Upper lobe of left lung (tissue), 6 donors: ENCODE results near the gene TUT7. TPM values are rescaled to one million over a fixed set of nuclear protein-coding genes. Genes with fewer than 3 reads are reported as not detected.
"Not testable (repeated sequence)": the region's sequence is repeated elsewhere in the genome, so short reads cannot be mapped to it uniquely, and the experiment has no call there.

Experiments used
- ATAC-seq, 2 donors: fragments of 200-7000 bp; cut with Tn5 transposase; one replicate each; pipeline ENCODE4 v1.9.1; 2022; ENCODE audit warnings: mild to moderate bottlenecking in 2 of 2, moderate library complexity in 2 of 2; ENCODE audit not compliant: low FRiP score in 2 of 2
- DNase-seq, 2 donors: peaks; one replicate each; pipeline ENCODE4 v3.0.0-alpha.2; 2019 to 2020
- H3K27ac ChIP-seq, 4 donors: fragments of 200-600 bp; sonication (generic); one replicate each; pipeline ENCODE4 v1.5.1; 2016 to 2019
- H3K27me3 ChIP-seq, 4 donors: fragments of 200-600 bp; sonication (generic); one replicate each; pipeline ENCODE4 v1.5.1; 2017 to 2019
- H3K36me3 ChIP-seq, 4 donors: fragments of 200-600 bp; sonication (generic); one replicate each; pipeline ENCODE4 v1.5.1; 2016 to 2019
- H3K4me1 ChIP-seq, 4 donors: fragments of 200-600 bp; sonication (generic); one replicate each; pipeline ENCODE4 v1.5.1; 2018 to 2019
- H3K4me3 ChIP-seq, 4 donors: fragments of 200-600 bp; sonication (generic); one replicate each; pipeline ENCODE4 v1.5.1; 2017 to 2019; ENCODE audit warnings: mild to moderate bottlenecking in 2 of 4, moderate library complexity in 1 of 4
- H3K9me3 ChIP-seq, 4 donors: fragments of 200-600 bp; sonication (generic); one replicate each; pipeline ENCODE4 v1.5.1; 2018 to 2019
- CTCF ChIP-seq, 6 experiments: fragments of 450-650 bp in 4 of 6; fragments of 200-600 bp in 2 of 6; sonication (generic) in 2 of 6; IDR thresholded peaks; one replicate each; pipeline ENCODE4 v1.5.1; 2016 to 2019; ENCODE audit warnings: antibody characterized with exemption in 6 of 6
- EP300 ChIP-seq, 4 donors: sonication (generic); formaldehyde crosslinking; IDR thresholded peaks; one replicate each; pipeline ENCODE4 v1.5.1; 2017; ENCODE audit warnings: antibody characterized with exemption in 4 of 4, control low read depth in 2 of 4
- POLR2A ChIP-seq, 4 donors: fragments of 450-650 bp; IDR thresholded peaks; one replicate each; pipeline ENCODE4 v1.5.1; 2016 to 2017; ENCODE audit warnings: antibody characterized with exemption in 4 of 4, mild to moderate bottlenecking in 2 of 4
- POLR2AphosphoS5 ChIP-seq, 2 donors: sonication (generic); formaldehyde crosslinking; IDR thresholded peaks; one replicate each; pipeline ENCODE4 v1.5.1; 2017; ENCODE audit warnings: antibody characterized with exemption in 2 of 2
- WGBS, 2 donors: methylation state at CpG; one replicate each; pipeline ENCODE4 v1.1.5; 2017 to 2018; 5-methylcytosine and 5-hydroxymethylcytosine counted together
- total RNA-seq, 6 donors: library from RNA; depleted of rRNA in 4 of 6; stranded (reverse); fragments of >200 nt in 4 of 6; gene quantifications; one replicate each; pipeline versions ENCODE4 v1.1.0 to v1.2.1, GENCODE V29; 2016 to 2021
- donor health status: DM: no; HTN: no; CAD: no; lungs with moderate emphysema.
- donor health status: DM: no; HTN: yes; CAD: no; lungs with severe emphysema.

The TUT7 gene
- total RNA-seq, 6 donors from 2014 or later, result 28.6 to 159 (median 47.3) TPM

GRCh38 chr9:86303316-86303975 lies 50.8 kb downstream of the TUT7 start:
- peaks cover 30 to 100% (median 92%) of the 10 kb centered on the region in 4 donors for H3K36me3 ChIP-seq

GRCh38 chr9:86301686-86302085 lies 52.5 kb downstream of the TUT7 start:
- no peak for ATAC-seq
- H3K4me1 ChIP-seq, result no peaks in the 10 kb centered on the region
- TF ChIP-seq POLR2AphosphoS5 (IDR thresholded peaks at IDR 0.05), result no peak
- TF ChIP-seq EP300 (IDR thresholded peaks at IDR 0.05), result no peak
- no peak for TF ChIP-seq CTCF (IDR thresholded peaks at IDR 0.05)
- no peak for TF ChIP-seq POLR2A (IDR thresholded peaks at IDR 0.05)
- H3K27me3 ChIP-seq, result no peaks in the 10 kb centered on the region
- DNase-seq, result no peak
- H3K9me3 ChIP-seq, result no peaks in the 10 kb centered on the region
- H3K27ac ChIP-seq, result no peak overlapping the region
- H3K36me3 ChIP-seq, result peaks cover 30 to 100% (median 89%) of the 10 kb centered on the region in 4 donors
- H3K4me3 ChIP-seq, result no peak overlapping the region
- WGBS, 2 donors, result 68 to 92% methylated on average over 1 of the region's 1 CpG

More at GRCh38 chr9:86303316-86303975, 50.8 kb downstream of the TUT7 start:
- no peak for DNase-seq
- H3K27ac ChIP-seq, result no peak overlapping the region
- H3K4me1 ChIP-seq, result no peaks in the 10 kb centered on the region
- H3K4me3 ChIP-seq, result no peak overlapping the region
- no peak for ATAC-seq
- H3K9me3 ChIP-seq, result no peaks in the 10 kb centered on the region
- TF ChIP-seq POLR2A (IDR thresholded peaks at IDR 0.05) (no peak), POLR2AphosphoS5 (IDR thresholded peaks at IDR 0.05) (no peak), CTCF (IDR thresholded peaks at IDR 0.05) (no peak), EP300 (IDR thresholded peaks at IDR 0.05) (no peak)
- H3K27me3 ChIP-seq, result no peaks in the 10 kb centered on the region
- 82 to 85% methylated on average over 4 of the region's 4 CpGs for WGBS, 2 donors

DNA sequence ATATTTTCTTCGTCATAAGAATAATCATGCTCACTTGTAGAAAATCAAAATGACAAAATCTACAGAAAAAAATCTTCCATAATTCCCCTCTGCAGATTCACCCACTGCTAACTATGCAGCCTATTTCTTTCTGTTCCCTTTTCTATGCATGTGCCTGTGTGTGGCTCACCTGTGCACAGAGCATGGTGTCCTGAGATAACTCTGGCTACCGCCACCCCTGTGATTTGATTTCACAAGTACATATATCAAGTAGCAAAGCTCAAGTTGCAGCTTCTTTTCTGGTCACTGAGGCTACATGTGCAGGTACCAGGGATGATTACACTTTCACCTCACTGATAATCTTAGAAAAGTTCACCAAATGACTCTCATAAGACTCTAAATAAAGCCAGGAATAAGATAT lies 53.5 kb downstream of the TUT7 start:
- Histone ChIP-seq H3K27ac (no peak overlapping the region), H3K9me3 (no peaks in the 10 kb centered on the region), H3K4me1 (no peaks in the 10 kb centered on the region), H3K27me3 (no peaks in the 10 kb centered on the region), H3K4me3 (no peak overlapping the region), H3K36me3 (peaks cover 30 to 99% (median 88%) of the 10 kb centered on the region in 4 donors)
- 94 to 97% methylated on average over 2 of the region's 2 CpGs for WGBS, 2 donors
- ATAC-seq (no peak), DNase-seq (no peak)
- TF ChIP-seq CTCF (IDR thresholded peaks at IDR 0.05) (no peak), EP300 (IDR thresholded peaks at IDR 0.05) (no peak), POLR2AphosphoS5 (IDR thresholded peaks at IDR 0.05) (no peak), POLR2A (IDR thresholded peaks at IDR 0.05) (no peak)

GRCh38 chr9:86298873-86299272 lies 55.3 kb downstream of the TUT7 start:
- Histone ChIP-seq H3K4me3 (no peak overlapping the region), H3K27me3 (no peaks in the 10 kb centered on the region), H3K9me3 (no peaks in the 10 kb centered on the region), H3K36me3 (peaks cover 20 to 81% (median 72%) of the 10 kb centered on the region in 4 donors), H3K27ac (no peak overlapping the region), H3K4me1 (no peaks in the 10 kb centered on the region)
- WGBS, 2 donors, result 81 to 91% methylated on average over 8 to 11 of the region's 11 CpGs
- ATAC-seq, result no peak
- DNase-seq, result peak in 1 of 2 donors; percentile 34
- TF ChIP-seq EP300 (IDR thresholded peaks at IDR 0.05), result no peak
- no peak for TF ChIP-seq POLR2A (IDR thresholded peaks at IDR 0.05)
- no peak for TF ChIP-seq CTCF (IDR thresholded peaks at IDR 0.05)
- no peak for TF ChIP-seq POLR2AphosphoS5 (IDR thresholded peaks at IDR 0.05)

GRCh38 chr9:86290341-86290740 lies 63.9 kb downstream of the TUT7 start:
- not testable (repeated sequence) for ATAC-seq, H3K9me3 ChIP-seq, H3K4me3 ChIP-seq, H3K27me3 ChIP-seq, H3K27ac ChIP-seq, H3K4me1 ChIP-seq, DNase-seq
- H3K36me3 ChIP-seq, result peaks cover 0 to 22% (median 7%) of the 10 kb centered on the region in 4 donors
- 93 to 98% methylated on average over 6 of the region's 6 CpGs for WGBS, 2 donors
